ENCODE measurements around the gene CTNNB1.

CTNNB1 gene

GRCh38 chr3:41193794-41194539, 5.3 kb upstream of the CTNNB1 start:
- DNase-seq, result no peak

GRCh38 chr3:41194701-41195100, 4.6 kb upstream of the CTNNB1 start:
- no peak for DNase-seq

- DNase-seq, result no peak
Observed at GRCh38 chr3:41195946-41196345, 3.4 kb upstream of the CTNNB1 start.

GRCh38 chr3:41196499-41197410, 2.5 kb upstream of the CTNNB1 start:
- DNase-seq, result no peak

GRCh38 chr3:41198046-41198445, 1.3 kb upstream of the CTNNB1 start:
- no peak for DNase-seq

GRCh38 chr3:41198526-41198925, 779 bp upstream of the CTNNB1 start:
- peak in 2 of 6 experiments; percentile 45 to 53 for DNase-seq

GRCh38 chr3:41199866-41200668, 762 bp downstream of the CTNNB1 start:
- DNase-seq, result peak; percentile 32 to 65 (median 56)

- peak in 5 of 6 experiments; percentile 3 to 32 (median 10) for DNase-seq
Observed at GRCh38 chr3:41200669-41201021, 1.3 kb downstream of the CTNNB1 start.

GRCh38 chr3:41202075-41202833, 2.9 kb downstream of the CTNNB1 start:
- DNase-seq, result no peak

- peak in 1 of 6 experiments; percentile 8 for DNase-seq
Observed at GRCh38 chr3:41202834-41203345, 3.6 kb downstream of the CTNNB1 start.

GRCh38 chr3:41204369-41204768, 5.1 kb downstream of the CTNNB1 start:
- no peak for DNase-seq

GRCh38 chr3:41205591-41205990, 6.3 kb downstream of the CTNNB1 start:
- no peak for DNase-seq

GRCh38 chr3:41207355-41207754, 8.1 kb downstream of the CTNNB1 start:
- no peak for DNase-seq

- DNase-seq, result no peak
Observed at GRCh38 chr3:41208507-41209220, 9.4 kb downstream of the CTNNB1 start.

GRCh38 chr3:41209646-41210045, 10.3 kb downstream of the CTNNB1 start:
- no peak for DNase-seq

GRCh38 chr3:41210966-41211365, 11.7 kb downstream of the CTNNB1 start:
- DNase-seq, result no peak

GRCh38 chr3:41212088-41212487, 12.8 kb downstream of the CTNNB1 start:
- DNase-seq, result no peak

GRCh38 chr3:41213588-41213987, 14.3 kb downstream of the CTNNB1 start:
- no peak for DNase-seq

- no peak for DNase-seq
Observed at GRCh38 chr3:41216422-41216821, 17.1 kb downstream of the CTNNB1 start.

- no peak for DNase-seq
Observed at GRCh38 chr3:41216993-41217392, 17.7 kb downstream of the CTNNB1 start.

GRCh38 chr3:41219424-41219823, 20.1 kb downstream of the CTNNB1 start:
- DNase-seq, result no peak
